ENCODE data around the gene SLITRK1. TPM values are rescaled to one million over a fixed set of nuclear protein-coding genes. Genes with fewer than 3 reads are reported as not detected.

SLITRK1 gene
- total RNA-seq, 1 donor from 2014 or later = 0.10 TPM

DNA sequence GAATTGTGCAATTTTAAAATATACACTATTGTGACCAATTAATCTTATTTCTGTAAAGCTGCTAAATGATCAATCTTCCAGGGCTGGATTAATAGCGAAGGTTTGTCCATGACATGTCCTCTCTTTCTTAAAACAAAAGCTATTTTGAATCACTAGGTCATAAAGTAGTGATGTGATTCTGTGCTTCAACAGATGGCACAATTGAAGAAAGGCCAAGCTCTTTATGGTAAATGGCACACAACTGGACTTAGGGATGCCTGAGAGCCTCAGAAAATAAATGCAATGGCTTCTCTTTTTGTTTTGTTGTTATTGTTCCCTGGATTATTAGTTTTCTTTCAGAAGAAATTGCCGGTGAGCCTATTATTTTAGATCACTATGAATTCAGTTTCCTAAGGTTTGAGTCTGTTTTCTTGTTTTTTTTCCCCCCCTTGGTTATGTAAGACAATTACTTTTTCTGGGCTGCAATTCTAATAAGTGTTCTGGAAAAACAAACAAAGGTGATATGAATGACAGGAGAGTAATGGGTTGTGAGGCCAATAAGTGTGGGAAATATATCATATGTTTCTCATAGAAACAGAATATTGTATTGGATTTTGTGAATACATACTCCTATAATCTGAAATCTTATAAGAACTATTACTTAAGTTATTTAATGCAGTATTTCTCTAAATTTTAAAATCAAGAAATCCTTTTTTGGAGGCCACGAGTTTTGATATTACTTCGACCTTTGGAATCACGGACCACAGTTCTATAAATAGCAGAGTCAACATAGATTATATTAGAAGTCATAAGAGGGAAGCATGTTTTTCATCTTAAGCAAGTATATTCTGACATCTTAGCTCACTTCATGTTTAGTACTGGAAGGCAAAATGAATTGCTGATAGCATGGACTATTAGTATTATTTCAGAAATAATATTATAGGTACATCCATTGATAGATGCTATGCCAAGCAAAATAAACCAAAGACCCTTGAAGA is 16.8 kb downstream of the SLITRK1 start:
- DNase-seq = no peak

DNA sequence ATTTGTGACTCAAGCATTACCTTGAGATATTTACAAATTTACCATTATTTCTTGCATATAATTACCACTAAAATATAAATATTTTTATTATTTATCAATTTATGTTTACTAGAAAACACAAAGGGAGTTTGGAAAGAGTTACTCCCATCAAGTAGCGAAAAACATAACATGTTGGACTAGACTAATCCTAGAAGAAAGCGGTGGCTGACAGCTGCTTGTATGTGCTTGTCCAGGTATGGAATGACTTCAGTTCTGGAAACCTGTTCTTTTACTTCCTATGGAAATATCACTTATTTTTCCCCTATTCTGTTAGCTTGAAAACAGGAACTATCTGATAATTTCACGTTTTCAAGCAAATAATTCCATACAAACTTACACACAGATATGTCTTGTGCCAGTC is 28.5 kb downstream of the SLITRK1 start:
- peak; percentile 12 for DNase-seq

GRCh38 chr13:83845106-83845505 is 37.2 kb downstream of the SLITRK1 start:
- no peak for DNase-seq

DNA sequence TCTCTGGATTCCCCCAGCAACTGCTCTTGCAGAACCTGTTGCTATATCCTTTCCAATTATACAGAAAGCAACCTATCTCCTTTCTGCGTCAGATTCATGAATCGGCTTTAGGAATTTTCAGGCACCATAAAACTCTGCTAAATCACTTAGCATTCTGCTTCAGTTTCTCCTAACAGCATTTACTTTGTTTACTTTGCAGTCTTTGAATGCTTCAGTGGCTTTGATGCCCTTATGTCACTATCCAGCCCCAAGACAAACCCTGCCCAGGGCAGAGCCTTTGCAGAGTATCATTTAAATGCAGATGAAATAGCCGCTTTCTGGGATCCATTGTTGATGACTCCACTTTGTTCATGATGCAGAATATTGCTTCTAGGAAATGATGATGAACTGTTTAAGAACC is 43.1 kb downstream of the SLITRK1 start:
- DNase-seq = no peak

DNA sequence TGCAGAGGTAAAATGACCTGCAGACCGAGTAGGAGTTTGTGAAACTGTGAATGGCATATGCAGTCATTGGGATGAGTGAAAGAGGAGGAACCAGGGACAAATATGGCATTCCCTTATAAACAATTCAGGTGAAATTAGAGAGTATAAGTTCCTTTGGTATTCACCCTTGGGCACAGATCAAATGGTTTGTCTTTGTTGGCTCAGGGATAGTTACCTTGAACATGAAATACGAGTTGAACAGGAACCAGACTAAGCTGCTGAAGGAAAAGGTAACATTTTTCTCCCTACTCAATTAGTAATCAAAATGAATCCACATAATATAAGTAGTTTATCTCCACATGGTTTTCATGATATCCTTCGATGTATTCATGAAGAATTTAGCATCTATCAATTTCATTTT is 50.5 kb downstream of the SLITRK1 start:
- no peak for DNase-seq

DNA sequence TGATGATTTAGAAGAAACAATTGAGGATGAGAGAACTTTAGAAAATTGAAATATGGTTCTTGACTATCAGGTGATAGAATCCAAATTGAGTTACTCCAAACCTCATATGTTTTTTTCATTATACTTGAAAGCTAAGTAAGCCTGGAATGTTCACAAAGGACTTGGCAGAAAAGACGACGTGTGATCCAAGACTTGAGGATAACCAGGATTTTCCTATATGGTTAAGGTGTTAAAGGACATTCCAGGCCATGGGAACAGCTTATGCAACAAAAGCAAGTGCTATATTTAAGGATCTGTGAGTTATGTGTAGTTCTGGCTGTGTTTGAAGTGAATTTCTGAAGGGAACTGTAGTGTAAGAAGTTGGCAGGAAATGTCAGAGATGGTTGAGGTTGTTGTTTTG is 52.5 kb downstream of the SLITRK1 start:
- peak; percentile 70 for DNase-seq

- no peak for DNase-seq
These were observed 54.9 kb downstream of the SLITRK1 start for GRCh38 chr13:83827338-83827737.
